ENCODE data around the gene SLC41A3. TPM values are rescaled to one million over a fixed set of nuclear protein-coding genes. Genes with fewer than 3 reads are reported as not detected.

SLC41A3 gene
- 9.6 TPM for total RNA-seq (2013)
- polyA plus RNA-seq: 10 to 100 TPM in 2 of 3 donors, 1 to 10 TPM in 1; 2.8 to 18.2 (median 13.6) TPM
- 7.8 and 15.4 TPM in 2 replicates for polyA minus RNA-seq
- 3.3 to 17.5 (median 12.8) reads per million in 11 experiments for total RNA-seq

DNA sequence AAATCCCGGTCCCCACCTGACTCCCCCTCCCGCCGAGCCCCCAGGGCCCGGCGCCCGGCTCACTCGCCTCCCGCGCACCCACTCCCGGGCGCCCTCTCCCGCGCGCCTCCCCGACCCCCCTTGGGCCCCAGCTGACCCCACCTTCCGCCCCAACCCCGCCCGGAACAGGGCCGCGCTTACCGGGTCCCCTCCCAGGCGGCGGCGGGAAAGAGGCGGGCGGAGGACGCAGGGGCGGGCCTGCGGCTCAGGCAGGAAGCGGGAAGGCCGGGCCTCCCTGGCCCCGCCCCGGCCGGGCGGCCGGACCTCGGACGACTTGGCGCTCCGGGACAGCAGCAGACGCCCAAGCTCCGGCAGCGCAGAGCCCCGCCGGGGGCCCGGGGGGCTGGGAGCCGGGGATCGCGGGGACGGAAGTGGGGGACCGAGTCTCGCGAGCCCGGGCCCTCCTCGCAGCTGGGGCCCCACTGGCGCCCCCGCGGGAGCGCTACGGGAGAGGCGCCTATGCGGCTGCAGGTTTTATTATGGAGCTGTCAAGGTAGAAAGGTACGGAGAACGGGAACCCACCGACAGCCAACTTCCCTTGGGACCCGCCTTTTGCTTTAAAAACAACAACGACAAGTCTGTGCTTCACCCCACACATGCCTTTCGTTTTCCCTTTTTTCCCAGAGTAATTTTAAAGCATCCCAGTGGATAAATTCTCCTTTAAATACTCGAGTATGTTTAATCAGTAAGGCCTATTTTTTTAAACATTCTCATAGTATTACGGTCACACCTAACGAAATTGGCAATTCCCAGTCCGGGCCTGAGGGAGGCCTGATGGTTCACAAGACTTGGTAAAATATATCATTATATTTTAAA is at the start of gene SLC41A3:
Gene SLC41A3 (minus strand): TSS at position 212 of the 855 bp plus-strand sequence. CDS start 15,905 bp downstream, outside the sequence.
- H3K4me1 ChIP-seq (ENCODE audit: control insufficient read depth in 1 of 2, insufficient read depth in 2 of 2, low read length in 2 of 2): peaks cover 10 to 13% of the 10 kb centered on the region in 2 donors
- TF ChIP-seq, protein P1, sequence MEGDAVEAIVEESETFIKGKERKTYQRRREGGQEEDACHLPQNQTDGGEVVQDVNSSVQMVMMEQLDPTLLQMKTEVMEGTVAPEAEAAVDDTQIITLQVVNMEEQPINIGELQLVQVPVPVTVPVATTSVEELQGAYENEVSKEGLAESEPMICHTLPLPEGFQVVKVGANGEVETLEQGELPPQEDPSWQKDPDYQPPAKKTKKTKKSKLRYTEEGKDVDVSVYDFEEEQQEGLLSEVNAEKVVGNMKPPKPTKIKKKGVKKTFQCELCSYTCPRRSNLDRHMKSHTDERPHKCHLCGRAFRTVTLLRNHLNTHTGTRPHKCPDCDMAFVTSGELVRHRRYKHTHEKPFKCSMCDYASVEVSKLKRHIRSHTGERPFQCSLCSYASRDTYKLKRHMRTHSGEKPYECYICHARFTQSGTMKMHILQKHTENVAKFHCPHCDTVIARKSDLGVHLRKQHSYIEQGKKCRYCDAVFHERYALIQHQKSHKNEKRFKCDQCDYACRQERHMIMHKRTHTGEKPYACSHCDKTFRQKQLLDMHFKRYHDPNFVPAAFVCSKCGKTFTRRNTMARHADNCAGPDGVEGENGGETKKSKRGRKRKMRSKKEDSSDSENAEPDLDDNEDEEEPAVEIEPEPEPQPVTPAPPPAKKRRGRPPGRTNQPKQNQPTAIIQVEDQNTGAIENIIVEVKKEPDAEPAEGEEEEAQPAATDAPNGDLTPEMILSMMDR (IDR thresholded peaks at IDR 0.05): peak; percentile 39
- peaks cover 0 to 4% of the 10 kb centered on the region in 2 donors for H3K9me3 ChIP-seq (replicated peaks in 1 of 2; ENCODE audit: control insufficient read depth in 1 of 2, insufficient read depth in 1 of 2, low read length in 2 of 2)
- peaks cover 0 to 13% (median 5%) of the 10 kb centered on the region in 7 donors for H3K9me3 Mint-ChIP-seq
- peak within 1 kb of the TSS; percentile 92 for H3K4me2 ChIP-seq (replicated peaks; ENCODE audit: extremely low read depth, low read length, poor library complexity, severe bottlenecking)
- peak within 1 kb of the TSS; percentile 50 to 86 (median 83) for H3K4me3 ChIP-seq (replicated peaks in 1 of 3; ENCODE audit: low read depth in 2 of 3, low read length in 3 of 3)
- no peaks in the 10 kb centered on the region for H3K36me3 Mint-ChIP-seq
- H2AFZ ChIP-seq (ENCODE audit: insufficient read depth, low read depth, low read length, poor library complexity, severe bottlenecking): peak within 1 kb of the TSS; percentile 96
- H3K4me1 Mint-ChIP-seq: peaks cover 13% of the 10 kb centered on the region
- H3K36me3 ChIP-seq (replicated peaks in 1 of 2; ENCODE audit: control insufficient read depth in 1 of 2, insufficient read depth in 2 of 2, low read length in 2 of 2): no peaks in the 10 kb centered on the region
- H3K27ac ChIP-seq (ENCODE audit: low read depth in 1 of 2, low read length in 2 of 2): peak within 1 kb of the TSS in 1 of 2 donors; percentile 48
- under 1% methylated on average over 51 of the region's 72 CpGs for WGBS (ENCODE audit: insufficient coverage)
- H3K79me2 ChIP-seq (ENCODE audit: insufficient read depth, low read length): no peaks in the 10 kb centered on the region
- peak within 1 kb of the TSS; percentile 76 for H3K9ac ChIP-seq (ENCODE audit: insufficient read depth, low read length, poor library complexity, severe bottlenecking)
- H4K20me1 ChIP-seq (ENCODE audit: insufficient read depth, low read length): no peaks in the 10 kb centered on the region
- peak; percentile 35 to 60 (median 43) for DNase-seq
- peak within 1 kb of the TSS in 4 of 7 donors; percentile 18 to 69 (median 40) for H3K27ac Mint-ChIP-seq
- peaks cover 0 to 9% (median 5%) of the 10 kb centered on the region in 3 donors for H3K27me3 Mint-ChIP-seq (ENCODE audit: low read depth in 3 of 3)
- intact Hi-C loops (cut with micrococcal nuclease): no loop called here
- H3K27me3 ChIP-seq (ENCODE audit: control insufficient read depth in 2 of 2, insufficient read depth in 2 of 2, low read length in 2 of 2): peaks cover 0 to 2% of the 10 kb centered on the region in 2 donors
- peak within 1 kb of the TSS; percentile 77 to 87 for H3K4me3 Mint-ChIP-seq

DNA sequence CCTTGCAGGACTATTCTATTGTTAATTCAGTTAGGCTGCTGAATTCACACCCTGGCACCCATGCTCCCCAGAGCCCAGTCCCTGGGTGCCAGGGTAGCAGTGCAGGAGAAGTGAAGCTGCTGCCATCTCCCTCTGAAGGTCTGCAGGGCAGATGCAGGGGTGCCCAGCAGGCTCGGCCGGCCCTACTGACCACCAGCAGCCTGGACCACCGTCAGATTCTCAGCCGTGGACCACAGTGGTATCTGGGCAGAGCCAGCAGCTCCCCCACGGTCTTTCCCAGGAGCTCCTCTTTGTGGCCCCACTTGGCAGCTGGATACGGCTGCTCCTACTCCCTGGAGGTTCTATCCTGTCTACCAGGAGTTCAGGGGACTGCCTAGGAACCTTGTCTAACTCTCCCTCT is 49.7 kb upstream of the SLC41A3 start:
- peaks cover 6 to 9% (median 9%) of the 10 kb centered on the region in 3 donors for H3K27me3 Mint-ChIP-seq (ENCODE audit: low read depth in 3 of 3)
- DNase-seq: no peak
- TF ChIP-seq, protein P1 (IDR thresholded peaks at IDR 0.05): no peak
- Histone ChIP-seq H3K4me3 (replicated peaks in 1 of 3; ENCODE audit: low read depth in 2 of 3, low read length in 3 of 3) (no peak overlapping the region), H3K4me1 (ENCODE audit: control insufficient read depth in 1 of 2, insufficient read depth in 2 of 2, low read length in 2 of 2) (peaks cover 5 to 14% of the 10 kb centered on the region in 2 donors), H3K27ac (ENCODE audit: low read depth in 1 of 2, low read length in 2 of 2) (no peak overlapping the region), H3K79me2 (ENCODE audit: insufficient read depth, low read length) (no peaks in the 10 kb centered on the region), H3K9ac (ENCODE audit: insufficient read depth, low read length, poor library complexity, severe bottlenecking) (no peak overlapping the region), H4K20me1 (ENCODE audit: insufficient read depth, low read length) (no peaks in the 10 kb centered on the region), H3K9me3 (replicated peaks in 1 of 2; ENCODE audit: control insufficient read depth in 1 of 2, insufficient read depth in 1 of 2, low read length in 2 of 2) (no peaks in the 10 kb centered on the region), H3K36me3 (replicated peaks in 1 of 2; ENCODE audit: control insufficient read depth in 1 of 2, insufficient read depth in 2 of 2, low read length in 2 of 2) (no peaks in the 10 kb centered on the region), H3K27me3 (ENCODE audit: control insufficient read depth in 2 of 2, insufficient read depth in 2 of 2, low read length in 2 of 2) (no peaks in the 10 kb centered on the region), H3K4me2 (replicated peaks; ENCODE audit: extremely low read depth, low read length, poor library complexity, severe bottlenecking) (no peak overlapping the region), H2AFZ (ENCODE audit: insufficient read depth, low read depth, low read length, poor library complexity, severe bottlenecking) (no peak overlapping the region)
- no peak overlapping the region for H3K27ac Mint-ChIP-seq
- H3K4me1 Mint-ChIP-seq: peaks cover 10% of the 10 kb centered on the region
- H3K36me3 Mint-ChIP-seq: no peaks in the 10 kb centered on the region
- peaks cover 0 to 2% (median 0%) of the 10 kb centered on the region in 7 donors for H3K9me3 Mint-ChIP-seq
- H3K4me3 Mint-ChIP-seq: no peak overlapping the region
- 78% methylated on average over 6 of the region's 6 CpGs for WGBS (ENCODE audit: insufficient coverage)
- intact Hi-C loops (cut with micrococcal nuclease): loop anchor here (1.0 to 2.0 kb wide), 2 partner anchors 255 to 256 kb away; no protein-coding TSS in a partner anchor
